IPS-18a (cell line): Measurements from ENCODE around the gene SPPL2B.
"Not testable (repeated sequence)": the region's sequence is repeated elsewhere in the genome, so short reads cannot be mapped to it uniquely, and the experiment has no call there.

ENCODE experiments used
- H3K27ac ChIP-seq: one replicate; pipeline ENCODE4 v1.5.1; 2013; ENCODE audit warnings: low read length
- H3K27me3 ChIP-seq: one replicate; pipeline ENCODE4 v1.6.1; 2013; ENCODE audit warnings: mild to moderate bottlenecking, low read length; ENCODE audit not compliant: control insufficient read depth, insufficient read depth
- H3K36me3 ChIP-seq: one replicate; pipeline ENCODE4 v1.6.1; 2013; ENCODE audit warnings: low read depth, low read length; ENCODE audit not compliant: control insufficient read depth
- H3K4me1 ChIP-seq: one replicate; pipeline ENCODE4 v1.6.1; 2013; ENCODE audit warnings: low read depth, low read length; ENCODE audit not compliant: control insufficient read depth
- H3K4me3 ChIP-seq: one replicate; pipeline ENCODE4 v1.5.1; 2013; ENCODE audit warnings: low read length
- H3K9ac ChIP-seq: one replicate; pipeline ENCODE4 v1.6.1; 2013; ENCODE audit warnings: mild to moderate bottlenecking, low read length, moderate library complexity
- H3K9me3 ChIP-seq: one replicate; pipeline ENCODE4 v1.6.1; 2013; ENCODE audit warnings: low read depth, low read length; ENCODE audit not compliant: control insufficient read depth

The SPPL2B gene

GRCh38 chr19:2344381-2344870 is 15.9 kb downstream of the SPPL2B start:
- no peaks in the 10 kb centered on the region for H3K36me3 ChIP-seq
- no peaks in the 10 kb centered on the region for H3K27me3 ChIP-seq
- H3K9me3 ChIP-seq, result no peaks in the 10 kb centered on the region
- no peak overlapping the region for H3K27ac ChIP-seq
- H3K4me3 ChIP-seq, result no peak overlapping the region
- no peak overlapping the region for H3K9ac ChIP-seq
- H3K4me1 ChIP-seq, result no peaks in the 10 kb centered on the region

- no peak overlapping the region for H3K9ac ChIP-seq
- H3K27ac ChIP-seq, result no peak overlapping the region
Measured at GRCh38 chr19:2345076-2345475, 16.6 kb downstream of the SPPL2B start.

GRCh38 chr19:2345794-2346663 is 17.5 kb downstream of the SPPL2B start:
- Histone ChIP-seq H3K9ac (no peak overlapping the region), H3K9me3 (no peaks in the 10 kb centered on the region), H3K4me1 (no peaks in the 10 kb centered on the region), H3K27ac (no peak overlapping the region), H3K36me3 (no peaks in the 10 kb centered on the region), H3K27me3 (no peaks in the 10 kb centered on the region), H3K4me3 (no peak overlapping the region)

More at GRCh38 chr19:2345076-2345475, 16.6 kb downstream of the SPPL2B start:
- Histone ChIP-seq H3K9me3 (no peaks in the 10 kb centered on the region), H3K27me3 (no peaks in the 10 kb centered on the region), H3K36me3 (no peaks in the 10 kb centered on the region), H3K4me1 (no peaks in the 10 kb centered on the region), H3K4me3 (no peak overlapping the region)

- H3K36me3 ChIP-seq, H3K4me1 ChIP-seq, H3K27me3 ChIP-seq, H3K27ac ChIP-seq, H3K4me3 ChIP-seq, H3K9me3 ChIP-seq, H3K9ac ChIP-seq: not testable (repeated sequence)
Measured at GRCh38 chr19:2349818-2350217, 21.3 kb downstream of the SPPL2B start.

GRCh38 chr19:2350656-2351055 is 22.2 kb downstream of the SPPL2B start:
- Histone ChIP-seq H3K9me3 (no peaks in the 10 kb centered on the region), H3K36me3 (no peaks in the 10 kb centered on the region), H3K4me1 (no peaks in the 10 kb centered on the region), H3K9ac (no peak overlapping the region), H3K27me3 (no peaks in the 10 kb centered on the region), H3K4me3 (no peak overlapping the region), H3K27ac (no peak overlapping the region)

- no peak overlapping the region for H3K4me3 ChIP-seq
- H3K9me3 ChIP-seq, result no peaks in the 10 kb centered on the region
- no peaks in the 10 kb centered on the region for H3K36me3 ChIP-seq
- no peaks in the 10 kb centered on the region for H3K4me1 ChIP-seq
- H3K27me3 ChIP-seq, result no peaks in the 10 kb centered on the region
- H3K9ac ChIP-seq, result no peak overlapping the region
- no peak overlapping the region for H3K27ac ChIP-seq
Measured at GRCh38 chr19:2351591-2351990, 23.1 kb downstream of the SPPL2B start.

- Histone ChIP-seq H3K4me1 (no peaks in the 10 kb centered on the region), H3K9me3 (no peaks in the 10 kb centered on the region), H3K4me3 (no peak overlapping the region), H3K27me3 (no peaks in the 10 kb centered on the region), H3K36me3 (no peaks in the 10 kb centered on the region), H3K27ac (no peak overlapping the region), H3K9ac (no peak overlapping the region)
Measured at GRCh38 chr19:2352121-2352520, 23.6 kb downstream of the SPPL2B start.

- Histone ChIP-seq H3K4me1 (no peaks in the 10 kb centered on the region), H3K36me3 (no peaks in the 10 kb centered on the region), H3K9me3 (no peaks in the 10 kb centered on the region), H3K4me3 (no peak overlapping the region), H3K27ac (no peak overlapping the region), H3K27me3 (peaks cover 4% of the 10 kb centered on the region), H3K9ac (no peak overlapping the region)
Measured at GRCh38 chr19:2353159-2353886, 24.8 kb downstream of the SPPL2B start.

GRCh38 chr19:2353887-2354592 is 25.6 kb downstream of the SPPL2B start:
- Histone ChIP-seq H3K36me3 (no peaks in the 10 kb centered on the region), H3K27ac (no peak overlapping the region), H3K9me3 (no peaks in the 10 kb centered on the region), H3K9ac (no peak overlapping the region), H3K4me3 (no peak overlapping the region), H3K27me3 (peaks cover 10% of the 10 kb centered on the region), H3K4me1 (no peaks in the 10 kb centered on the region)

GRCh38 chr19:2354670-2355069 is 26.2 kb downstream of the SPPL2B start:
- Histone ChIP-seq H3K36me3 (no peaks in the 10 kb centered on the region), H3K27ac (no peak overlapping the region), H3K9me3 (no peaks in the 10 kb centered on the region), H3K9ac (no peak overlapping the region), H3K4me3 (no peak overlapping the region), H3K4me1 (no peaks in the 10 kb centered on the region), H3K27me3 (peaks cover 14% of the 10 kb centered on the region)
